ENCODE measurements around the gene NPEPPS.
"Not testable (repeated sequence)": the region's sequence is repeated elsewhere in the genome, so short reads cannot be mapped to it uniquely, and the experiment has no call there.

NPEPPS gene

GRCh38 chr17:47560517-47561043 is 29.7 kb downstream of the NPEPPS start:
- DNase-seq (ENCODE audit: low read depth), result not testable (repeated sequence)

GRCh38 chr17:47561698-47562405 is 30.9 kb downstream of the NPEPPS start:
- DNase-seq (ENCODE audit: low read depth), result not testable (repeated sequence)

GRCh38 chr17:47562406-47562705 is 31.4 kb downstream of the NPEPPS start:
- DNase-seq (ENCODE audit: low read depth), result not testable (repeated sequence)

- DNase-seq (ENCODE audit: low read depth), result not testable (repeated sequence)
Measured at GRCh38 chr17:47567261-47567660, 36.4 kb downstream of the NPEPPS start.

GRCh38 chr17:47572561-47572960 is 41.7 kb downstream of the NPEPPS start:
- DNase-seq (ENCODE audit: low read depth), result not testable (repeated sequence)

- DNase-seq (ENCODE audit: low read depth), result not testable (repeated sequence)
Measured at GRCh38 chr17:47582416-47582815, 51.5 kb downstream of the NPEPPS start.

GRCh38 chr17:47586378-47587055 is 55.6 kb downstream of the NPEPPS start:
- DNase-seq (ENCODE audit: low read depth), result not testable (repeated sequence)

- DNase-seq (ENCODE audit: low read depth), result not testable (repeated sequence)
Measured at GRCh38 chr17:47593522-47593921, 62.6 kb downstream of the NPEPPS start.

- DNase-seq (ENCODE audit: low read depth), result no peak
Measured at GRCh38 chr17:47603830-47604597, 73.1 kb downstream of the NPEPPS start.

- DNase-seq (ENCODE audit: low read depth), result no peak
Measured at GRCh38 chr17:47604598-47604927, 73.7 kb downstream of the NPEPPS start.

GRCh38 chr17:47605011-47605410 is 74.1 kb downstream of the NPEPPS start:
- DNase-seq (ENCODE audit: low read depth), result no peak

GRCh38 chr17:47607481-47607880 is 76.6 kb downstream of the NPEPPS start:
- DNase-seq (ENCODE audit: low read depth), result no peak

- no peak for DNase-seq (ENCODE audit: low read depth)
Measured at GRCh38 chr17:47611372-47612350, 80.8 kb downstream of the NPEPPS start.

- no peak for DNase-seq (ENCODE audit: low read depth)
Measured at GRCh38 chr17:47615766-47616424, 85.0 kb downstream of the NPEPPS start.

- DNase-seq (ENCODE audit: low read depth), result no peak
Measured at GRCh38 chr17:47618410-47618809, 87.5 kb downstream of the NPEPPS start.

GRCh38 chr17:47620503-47621245 is 89.8 kb downstream of the NPEPPS start:
- DNase-seq (ENCODE audit: low read depth), result no peak

- no peak for DNase-seq (ENCODE audit: low read depth)
Measured at GRCh38 chr17:47621293-47622179, 90.6 kb downstream of the NPEPPS start.

GRCh38 chr17:47622180-47622549 is 91.3 kb downstream of the NPEPPS start:
- DNase-seq (ENCODE audit: low read depth), result no peak

GRCh38 chr17:47624727-47625068 is 93.8 kb downstream of the NPEPPS start:
- no peak for DNase-seq (ENCODE audit: low read depth)
